GM12875 (cell line): ENCODE results near the gene RNASET2.

ENCODE experiments used
- H3K4me3 ChIP-seq: one replicate; pipeline ENCODE4 v1.5.1; 2011; ENCODE audit warnings: low read depth, low read length, control low read depth
- TF ChIP-seq, protein P1 (sequence below): IDR thresholded peaks from 2 replicates; pipeline ENCODE4 v1.5.1; 2011; ENCODE audit warnings: low read depth, mild to moderate bottlenecking, control low read depth, inconsistent platforms, low read length, moderate library complexity, borderline replicate concordance; ENCODE audit not compliant: insufficient read depth

RNASET2 gene

GRCh38 chr6:166980738-166981137, 24.4 kb upstream of the RNASET2 start:
- TF ChIP-seq, protein P1, sequence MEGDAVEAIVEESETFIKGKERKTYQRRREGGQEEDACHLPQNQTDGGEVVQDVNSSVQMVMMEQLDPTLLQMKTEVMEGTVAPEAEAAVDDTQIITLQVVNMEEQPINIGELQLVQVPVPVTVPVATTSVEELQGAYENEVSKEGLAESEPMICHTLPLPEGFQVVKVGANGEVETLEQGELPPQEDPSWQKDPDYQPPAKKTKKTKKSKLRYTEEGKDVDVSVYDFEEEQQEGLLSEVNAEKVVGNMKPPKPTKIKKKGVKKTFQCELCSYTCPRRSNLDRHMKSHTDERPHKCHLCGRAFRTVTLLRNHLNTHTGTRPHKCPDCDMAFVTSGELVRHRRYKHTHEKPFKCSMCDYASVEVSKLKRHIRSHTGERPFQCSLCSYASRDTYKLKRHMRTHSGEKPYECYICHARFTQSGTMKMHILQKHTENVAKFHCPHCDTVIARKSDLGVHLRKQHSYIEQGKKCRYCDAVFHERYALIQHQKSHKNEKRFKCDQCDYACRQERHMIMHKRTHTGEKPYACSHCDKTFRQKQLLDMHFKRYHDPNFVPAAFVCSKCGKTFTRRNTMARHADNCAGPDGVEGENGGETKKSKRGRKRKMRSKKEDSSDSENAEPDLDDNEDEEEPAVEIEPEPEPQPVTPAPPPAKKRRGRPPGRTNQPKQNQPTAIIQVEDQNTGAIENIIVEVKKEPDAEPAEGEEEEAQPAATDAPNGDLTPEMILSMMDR = no peak
- H3K4me3 ChIP-seq = no peak overlapping the region

DNA sequence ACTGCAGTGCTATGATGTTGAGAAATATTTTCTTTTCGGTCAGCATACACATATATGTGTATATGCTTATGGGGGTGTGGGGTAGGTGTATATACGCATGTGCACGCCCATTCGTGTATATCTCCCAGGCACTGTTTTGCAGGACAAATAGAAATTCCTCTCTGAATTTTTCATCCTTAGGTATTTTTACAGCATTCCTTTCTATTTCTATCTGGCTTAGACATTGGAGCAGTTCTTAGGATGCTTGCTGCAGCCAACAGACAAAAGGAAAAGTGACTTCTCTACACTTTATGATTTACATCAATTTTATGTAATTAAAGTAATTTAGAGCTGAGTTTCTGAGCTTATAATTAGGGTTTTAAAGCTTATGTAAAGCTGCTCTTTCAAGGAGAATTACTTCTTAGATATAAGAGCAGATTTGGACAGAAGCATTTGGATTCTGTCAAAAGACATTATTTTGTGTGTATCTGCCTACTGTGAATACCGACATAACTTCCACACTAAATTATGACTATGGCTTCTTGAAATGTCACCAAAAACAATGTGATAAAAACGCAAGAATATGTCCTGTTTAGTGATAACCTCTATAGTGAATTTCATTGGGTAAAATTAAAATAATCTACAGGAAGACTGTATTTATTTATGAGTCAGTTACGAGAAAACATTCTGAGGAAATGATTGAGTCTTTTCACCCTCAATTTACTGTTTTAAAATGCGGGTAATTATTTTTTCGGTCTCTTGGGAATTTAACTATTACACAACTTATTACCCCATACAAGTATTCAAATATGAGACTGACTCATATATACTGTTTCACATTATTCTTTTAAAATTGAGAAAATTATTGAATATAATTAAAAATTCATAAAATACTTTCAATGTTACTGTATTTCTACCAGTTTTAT, 21.5 kb upstream of the RNASET2 start:
- H3K4me3 ChIP-seq = no peak overlapping the region
- TF ChIP-seq, protein P1 = no peak

DNA sequence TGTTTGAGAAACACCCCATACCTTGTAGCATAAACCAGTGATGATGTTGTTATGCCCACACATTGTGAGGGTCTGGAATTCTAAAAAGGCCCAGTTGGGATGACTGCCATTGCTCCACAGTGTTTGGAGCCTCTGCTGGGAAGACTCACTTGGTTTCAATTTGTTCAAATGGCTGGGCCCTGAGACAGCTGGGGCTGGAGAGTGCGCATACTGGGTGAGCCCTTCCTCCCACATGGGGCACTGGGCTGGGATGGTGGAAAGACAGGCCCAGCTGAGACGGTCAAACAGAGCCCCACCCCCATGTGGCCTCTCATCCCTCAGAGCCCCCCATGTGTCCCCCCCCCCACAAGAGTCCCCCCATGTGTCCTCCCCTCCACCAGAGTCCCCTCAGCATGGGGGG, 20.3 kb upstream of the RNASET2 start:
- no peak overlapping the region for H3K4me3 ChIP-seq
- TF ChIP-seq, protein P1 = no peak

DNA sequence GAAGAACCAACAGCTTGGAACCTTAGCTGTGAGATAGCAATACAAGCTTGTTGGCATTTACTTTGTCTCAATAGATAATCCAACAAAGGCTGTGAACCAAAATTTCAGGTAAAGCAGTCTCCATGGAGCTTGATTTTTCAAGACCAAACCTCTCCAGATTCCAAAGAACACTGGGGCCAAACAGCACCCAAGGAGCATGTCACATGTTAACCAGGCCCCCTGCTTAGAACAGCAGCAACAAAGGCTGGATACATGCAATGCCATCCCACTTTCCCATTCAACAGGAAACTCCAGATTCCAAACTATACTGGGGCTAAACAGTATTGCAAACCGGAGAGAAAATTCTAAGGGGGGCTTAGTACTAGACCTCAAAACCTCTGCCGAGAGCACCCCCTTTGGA, 15.8 kb upstream of the RNASET2 start:
- TF ChIP-seq, protein P1 = no peak
- no peak overlapping the region for H3K4me3 ChIP-seq

DNA sequence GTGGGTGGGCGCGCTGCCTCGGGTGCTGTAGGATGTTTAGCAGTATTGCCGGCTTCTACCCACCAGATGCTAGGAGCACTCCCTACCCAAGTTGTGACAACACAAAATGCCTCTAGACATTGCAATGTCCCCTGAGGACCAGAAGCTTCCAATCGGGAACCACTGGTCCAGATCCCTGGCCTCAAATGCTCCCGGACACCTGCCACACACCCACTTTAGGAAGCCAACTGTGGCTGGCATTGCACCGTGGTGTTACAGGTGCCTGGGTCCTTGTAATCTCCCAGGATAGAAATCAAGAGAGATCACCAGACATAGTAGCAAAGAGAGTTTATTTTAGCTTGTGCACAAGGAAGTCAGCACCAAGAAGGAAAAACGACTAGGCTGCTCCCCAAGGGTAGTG, 14.9 kb upstream of the RNASET2 start:
- H3K4me3 ChIP-seq = no peak overlapping the region
- TF ChIP-seq, protein P1 = no peak

DNA sequence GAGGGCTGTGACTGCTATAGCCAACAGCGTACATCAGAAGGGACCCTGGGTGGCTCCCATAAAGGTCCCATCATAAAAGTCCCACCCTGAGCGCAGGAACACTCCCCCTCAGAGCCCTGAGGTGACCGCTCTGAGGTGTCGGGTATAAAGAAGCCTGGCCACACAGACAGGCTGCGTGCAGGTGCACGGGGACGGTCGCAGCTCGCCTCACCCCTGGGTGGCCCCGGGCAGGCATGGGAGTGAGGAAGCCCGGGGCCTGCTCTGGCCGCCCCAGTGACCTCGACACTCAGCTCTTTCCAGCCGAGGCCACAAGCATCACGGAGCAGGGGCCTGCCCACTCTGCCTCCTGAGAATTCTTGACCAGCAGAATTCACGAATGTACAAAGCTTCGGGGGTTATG, 14.4 kb upstream of the RNASET2 start:
- TF ChIP-seq, protein P1 = no peak
- H3K4me3 ChIP-seq = no peak overlapping the region

- no peak overlapping the region for H3K4me3 ChIP-seq
- TF ChIP-seq, protein P1 = no peak
Observed at GRCh38 chr6:166970091-166970490, 13.7 kb upstream of the RNASET2 start.
